GM19238 (cell line): ENCODE results near the gene RNASEH2A.
A peak's percentile ranks its signal among the peaks of the same experiment; 100 is the strongest.
"Not testable (repeated sequence)": the region's sequence is repeated elsewhere in the genome, so short reads cannot be mapped to it uniquely, and the experiment has no call there.

Experiments
- DNase-seq: peaks from one replicate; pipeline ENCODE4 v3.0.0; 2011; ENCODE audit warnings: low spot score; ENCODE audit not compliant: insufficient read length

Gene RNASEH2A

DNA sequence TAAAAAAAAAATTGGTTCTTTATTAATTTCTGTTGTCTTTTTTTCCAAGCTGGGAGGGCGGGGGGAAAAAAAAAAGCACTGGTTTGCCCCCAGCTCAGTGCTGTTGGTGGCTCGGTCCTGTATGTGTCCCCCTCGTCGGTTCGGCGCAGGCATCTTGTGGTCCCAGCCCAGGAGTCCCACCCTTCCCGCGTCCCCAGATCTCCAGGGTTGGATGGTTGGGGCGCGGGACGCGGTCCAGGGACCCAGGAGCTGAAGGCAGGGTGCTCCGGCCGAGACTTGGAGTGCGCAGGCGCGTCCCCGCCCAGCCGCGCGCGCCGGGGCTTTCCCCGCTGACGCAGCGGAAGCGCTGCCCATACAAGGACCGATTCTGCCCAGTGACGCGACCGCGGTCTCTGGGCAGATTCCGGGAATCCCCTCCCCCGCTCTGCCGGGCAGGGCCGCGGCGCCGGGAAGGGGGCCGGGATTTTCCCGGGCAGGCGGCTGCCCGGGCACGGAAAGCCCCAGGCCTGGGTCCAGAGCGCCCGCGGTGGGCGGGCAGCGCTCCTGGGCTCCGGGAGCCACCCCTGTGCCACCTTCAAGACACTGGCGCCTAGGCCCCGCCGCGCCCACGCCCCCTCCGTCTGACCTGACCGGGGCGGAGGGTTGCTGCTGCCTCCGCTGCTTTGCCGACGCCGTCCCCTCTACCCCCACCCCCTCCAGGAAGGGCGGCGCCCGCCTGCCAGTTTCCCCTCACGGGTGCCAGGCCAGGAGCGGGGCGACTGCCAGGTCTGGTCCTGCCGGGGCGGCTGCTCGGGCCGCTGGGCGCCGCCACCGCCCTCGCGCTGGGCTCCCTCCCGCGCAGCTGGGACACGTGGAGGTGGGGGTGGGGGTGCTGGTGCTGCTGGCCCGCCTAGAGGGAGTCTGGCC, 12.8 kb upstream of the RNASEH2A start:
- DNase-seq: peak; percentile 95

DNA sequence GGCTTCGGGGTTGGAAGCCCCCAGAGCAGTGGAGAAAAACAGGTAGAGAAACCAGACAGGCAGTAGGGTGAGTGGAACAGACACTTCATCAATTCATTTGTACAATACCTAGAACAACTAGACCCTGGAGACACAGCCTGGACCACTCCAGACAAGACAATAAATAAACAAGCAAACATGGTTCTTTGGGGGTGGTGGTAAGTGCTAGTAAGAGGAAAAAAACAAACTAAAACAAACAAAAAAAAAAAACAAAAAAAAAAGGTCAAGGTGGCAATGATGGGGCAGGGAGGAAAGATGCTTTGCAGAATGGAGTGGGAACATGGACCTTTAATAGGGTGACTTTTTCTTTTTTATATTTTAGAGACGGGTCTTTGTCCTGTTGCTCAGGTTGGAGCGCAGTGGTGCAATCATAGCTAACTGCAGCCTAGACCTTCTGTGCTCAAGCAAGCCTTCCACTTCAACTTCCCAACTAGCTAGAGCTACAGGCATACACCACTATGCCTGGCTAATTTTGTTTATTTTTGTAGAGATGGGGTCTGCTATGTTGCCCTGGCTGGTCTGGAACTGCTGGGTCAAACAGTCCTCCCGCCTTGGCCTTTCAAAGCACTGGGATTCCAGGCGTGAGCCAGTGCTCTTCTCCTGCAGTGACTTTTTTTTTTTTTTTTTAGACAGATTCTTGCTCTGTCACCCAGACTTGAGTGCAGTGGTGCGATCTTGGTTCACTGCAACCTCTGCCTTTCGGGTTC, 12.0 kb upstream of the RNASEH2A start:
- no peak for DNase-seq

GRCh38 chr19:12794971-12795381, 11.4 kb upstream of the RNASEH2A start:
- no peak for DNase-seq

GRCh38 chr19:12796146-12797071, 10.0 kb upstream of the RNASEH2A start:
- DNase-seq: no peak

- DNase-seq: no peak
These were observed 9.2 kb upstream of the RNASEH2A start for GRCh38 chr19:12797141-12797587.

DNA sequence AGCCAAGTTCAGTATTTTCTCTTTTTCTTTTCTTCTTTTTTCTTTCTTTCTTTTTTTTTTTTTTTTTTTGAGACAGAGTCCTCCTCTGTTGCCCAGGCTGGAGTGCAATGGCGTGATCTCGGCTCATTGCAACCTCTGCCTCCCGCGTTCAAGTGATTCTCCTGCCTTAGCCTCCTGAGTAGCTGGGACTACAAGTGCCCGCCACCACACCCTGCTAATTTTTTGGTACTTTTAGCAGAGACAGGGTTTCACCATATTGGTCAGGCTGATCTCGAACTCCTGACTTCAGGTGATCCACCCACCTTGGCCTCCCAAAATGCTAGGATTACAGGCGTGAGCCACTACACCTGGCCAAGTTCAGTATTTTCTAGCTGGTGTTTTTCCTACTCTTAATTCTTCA, 8.8 kb upstream of the RNASEH2A start:
- DNase-seq: not testable (repeated sequence)

DNA sequence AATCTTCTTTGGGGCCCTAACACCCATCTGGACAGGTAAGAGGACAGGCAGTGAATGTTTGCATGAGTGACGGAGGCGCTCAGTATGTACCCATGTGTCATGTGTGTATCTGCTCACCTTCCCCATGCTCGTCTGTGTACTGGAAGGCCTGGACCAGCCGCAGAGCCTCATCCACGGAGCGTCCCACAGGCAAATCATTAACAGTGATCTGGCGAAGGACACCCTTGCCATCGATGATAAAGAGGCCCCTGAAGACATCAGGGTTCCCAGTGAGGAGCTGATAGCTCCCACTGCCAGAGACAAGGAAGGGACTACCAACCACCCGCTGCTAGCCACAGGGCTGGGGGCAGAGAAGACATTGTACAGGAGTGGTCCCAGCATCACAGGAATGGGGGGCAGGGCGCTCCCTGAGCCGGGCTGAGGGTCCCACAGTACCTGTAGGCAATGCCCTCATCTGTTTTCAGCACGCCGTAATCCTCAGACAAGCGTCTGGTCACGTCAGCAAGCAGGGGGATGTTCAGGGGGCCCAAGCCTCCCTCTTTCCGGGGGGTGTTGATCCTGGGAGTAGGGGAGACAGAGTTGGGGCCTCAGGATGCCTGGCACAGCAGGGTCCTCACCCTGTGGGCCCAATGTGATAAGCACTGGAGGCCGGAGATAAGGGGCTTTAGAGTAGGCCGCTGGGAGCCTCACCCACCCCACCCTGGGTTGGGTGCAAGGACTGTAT, 6.5 kb upstream of the RNASEH2A start:
- DNase-seq: no peak

GRCh38 chr19:12800466-12800770, 6.0 kb upstream of the RNASEH2A start:
- DNase-seq: no peak

DNA sequence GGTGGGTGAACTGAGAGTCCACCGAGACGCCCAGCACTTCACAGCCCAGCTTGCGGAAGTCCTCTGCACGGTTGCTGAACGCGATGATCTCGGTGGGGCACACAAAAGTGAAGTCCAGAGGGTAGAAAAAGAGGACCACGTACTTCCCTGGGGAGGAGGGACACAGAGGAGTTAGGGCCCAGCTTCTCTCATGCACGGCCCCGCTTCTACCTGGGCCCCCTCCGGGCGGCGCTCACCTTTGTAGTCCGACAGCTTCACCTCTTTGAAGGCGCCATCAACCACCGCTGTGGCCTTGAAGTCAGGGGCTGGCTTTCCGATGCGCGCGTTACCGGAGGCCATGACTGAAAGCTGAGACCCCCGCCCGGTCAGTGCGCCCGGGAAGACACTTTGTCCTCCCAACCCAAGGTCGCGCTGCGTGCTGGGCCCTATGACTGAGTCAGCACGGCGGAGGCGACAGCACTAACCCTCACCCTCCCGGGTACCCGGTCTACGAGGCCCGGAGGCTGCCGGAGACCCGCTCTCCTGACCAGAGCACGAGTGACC, 5.4 kb upstream of the RNASEH2A start:
- no peak for DNase-seq

DNA sequence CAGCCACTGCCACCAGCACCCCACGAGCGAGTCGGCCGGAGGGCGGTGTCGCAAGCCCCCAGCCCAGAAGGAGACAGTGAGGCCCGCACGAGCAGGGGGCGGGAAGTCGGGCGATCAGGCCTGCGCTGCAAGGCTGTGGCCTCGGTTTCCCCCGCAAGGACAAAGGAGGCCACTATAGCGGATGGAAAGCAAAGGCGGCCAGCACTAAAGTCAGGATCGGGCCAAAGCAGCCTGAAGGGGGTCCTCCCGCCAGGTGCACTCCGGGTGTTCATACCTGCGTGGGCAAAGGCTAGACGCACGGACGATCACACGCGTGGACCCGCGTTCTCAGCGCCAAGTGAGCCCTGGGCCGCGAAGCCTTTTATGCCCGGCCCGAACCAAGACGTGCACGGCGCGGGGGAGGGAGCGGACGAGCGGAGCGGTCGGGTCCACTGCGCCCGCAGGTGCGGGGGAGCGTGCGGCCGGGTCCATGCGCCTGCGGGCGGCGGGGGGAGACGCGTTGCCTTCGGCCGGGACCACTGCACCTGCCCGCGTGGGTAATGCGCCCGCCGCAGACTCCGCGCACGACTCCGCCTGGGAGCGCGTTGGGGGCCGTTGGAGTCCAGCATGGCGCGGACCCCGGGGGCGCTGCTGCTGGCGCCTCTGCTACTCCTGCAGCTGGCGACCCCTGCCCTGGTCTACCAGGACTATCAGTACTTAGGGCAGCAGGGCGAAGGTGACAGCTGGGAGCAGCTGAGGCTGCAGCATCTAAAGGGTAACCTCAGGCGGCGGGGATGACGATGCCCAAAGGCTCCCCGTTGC, 4.7 kb upstream of the RNASEH2A start, which contains the start of the genes PRDX2 and THSD8:
TSS of gene PRDX2 (minus strand) at position 335 of the 801 bp plus-strand sequence. CDS start 539 bp downstream, outside the sequence.
TSS of gene THSD8 (plus strand) at position 604 of the 801 bp plus-strand sequence. CDS start at position 607, 3 bp downstream.
- no peak for DNase-seq

DNA sequence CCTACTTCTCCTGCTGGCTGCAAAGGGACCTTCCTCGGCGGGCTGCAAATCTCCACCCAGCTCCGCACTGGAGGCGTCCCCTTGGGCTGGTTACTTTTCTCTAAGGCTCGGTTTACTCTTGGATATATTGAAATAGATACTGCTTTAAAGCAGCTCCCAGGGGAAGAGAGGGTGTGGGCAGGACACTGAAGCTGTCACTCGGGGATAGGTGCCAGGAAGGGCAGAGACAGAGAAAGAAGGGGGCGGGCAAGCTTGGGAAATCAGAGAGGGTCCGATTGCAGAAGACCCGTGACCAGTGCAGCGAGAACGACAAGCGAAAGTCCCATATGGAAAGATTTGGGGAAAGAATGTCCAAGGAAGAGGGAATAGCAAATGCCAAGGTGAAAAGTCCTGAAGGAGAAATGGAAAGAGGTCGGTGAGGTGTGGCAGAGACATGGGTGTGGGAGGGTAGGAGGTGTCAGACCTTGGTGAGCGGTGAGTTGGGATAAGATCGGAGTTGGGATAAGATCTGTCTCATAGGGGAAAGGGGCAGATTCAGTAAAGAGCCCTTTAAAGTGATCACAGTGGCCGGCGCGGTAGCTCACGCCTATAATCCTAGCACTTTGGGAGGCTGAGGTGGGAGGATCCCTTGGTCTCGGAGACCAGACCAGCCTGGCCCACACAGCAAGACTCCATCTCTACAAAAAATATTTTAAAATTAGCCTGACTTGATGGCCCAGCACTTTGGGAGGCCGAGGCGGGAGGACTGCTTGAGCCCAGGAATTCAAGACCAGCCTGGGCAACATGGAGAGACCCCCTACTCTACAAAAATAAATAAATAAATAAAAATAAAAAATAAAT, 3.9 kb upstream of the RNASEH2A start:
- DNase-seq: no peak

DNA sequence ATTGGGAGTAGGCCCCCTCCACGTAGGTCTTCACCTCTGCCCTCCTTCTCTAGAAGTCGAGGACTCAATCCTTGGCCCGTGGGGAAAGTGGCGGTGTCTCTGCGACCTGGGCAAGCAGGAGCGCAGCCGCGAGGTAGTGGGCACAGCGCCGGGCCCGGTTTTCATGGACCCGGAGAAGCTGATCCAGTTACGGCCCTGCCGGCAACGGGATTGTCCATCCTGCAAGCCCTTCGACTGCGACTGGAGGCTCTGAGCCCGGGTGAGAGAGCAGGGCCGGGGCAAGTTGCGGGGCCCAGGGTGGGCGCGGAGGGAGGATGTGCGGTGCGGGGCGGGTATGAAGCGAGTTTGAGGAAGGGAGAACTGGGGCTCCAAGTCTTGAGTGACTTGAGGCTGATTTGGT, 2.3 kb upstream of the RNASEH2A start:
- DNase-seq: no peak

- no peak for DNase-seq
These were observed 8.7 kb downstream of the RNASEH2A start for GRCh38 chr19:12815088-12815487.

GRCh38 chr19:12817188-12817587, 10.8 kb downstream of the RNASEH2A start:
- not testable (repeated sequence) for DNase-seq

DNA sequence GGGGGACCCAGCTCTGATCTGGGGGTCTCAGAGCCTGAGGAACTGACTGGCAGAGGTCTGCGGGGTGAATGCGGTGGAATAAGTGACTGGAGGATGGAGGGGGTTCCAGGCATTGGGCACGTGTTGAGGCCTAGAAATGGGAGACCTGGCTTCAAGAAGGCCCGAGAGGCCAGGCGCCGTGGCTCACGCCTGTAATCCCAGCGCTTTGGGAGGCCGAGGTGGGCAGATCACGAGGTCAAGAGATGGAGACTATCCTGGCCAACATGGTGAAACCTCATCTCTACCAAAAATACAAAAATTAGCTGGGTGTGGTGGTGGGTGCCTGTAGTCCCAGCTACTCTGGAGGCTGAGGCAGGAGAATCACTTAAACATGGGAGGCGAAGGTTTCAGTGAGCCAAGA, 11.4 kb downstream of the RNASEH2A start:
- DNase-seq: not testable (repeated sequence)

- DNase-seq: no peak
These were observed 15.4 kb downstream of the RNASEH2A start for GRCh38 chr19:12821761-12822160.

GRCh38 chr19:12825254-12826131, 19.1 kb downstream of the RNASEH2A start:
- DNase-seq: no peak

- DNase-seq: no peak
These were observed 22.1 kb downstream of the RNASEH2A start for GRCh38 chr19:12828494-12828893.
